ENCODE data around the gene CCDC148. TPM values are rescaled to one million over a fixed set of nuclear protein-coding genes. Genes with fewer than 3 reads are reported as not detected.
"Not testable (repeated sequence)": the region's sequence is repeated elsewhere in the genome, so short reads cannot be mapped to it uniquely, and the experiment has no call there.

The CCDC148 gene
- total RNA-seq, 1 donor: 0.72 TPM

DNA sequence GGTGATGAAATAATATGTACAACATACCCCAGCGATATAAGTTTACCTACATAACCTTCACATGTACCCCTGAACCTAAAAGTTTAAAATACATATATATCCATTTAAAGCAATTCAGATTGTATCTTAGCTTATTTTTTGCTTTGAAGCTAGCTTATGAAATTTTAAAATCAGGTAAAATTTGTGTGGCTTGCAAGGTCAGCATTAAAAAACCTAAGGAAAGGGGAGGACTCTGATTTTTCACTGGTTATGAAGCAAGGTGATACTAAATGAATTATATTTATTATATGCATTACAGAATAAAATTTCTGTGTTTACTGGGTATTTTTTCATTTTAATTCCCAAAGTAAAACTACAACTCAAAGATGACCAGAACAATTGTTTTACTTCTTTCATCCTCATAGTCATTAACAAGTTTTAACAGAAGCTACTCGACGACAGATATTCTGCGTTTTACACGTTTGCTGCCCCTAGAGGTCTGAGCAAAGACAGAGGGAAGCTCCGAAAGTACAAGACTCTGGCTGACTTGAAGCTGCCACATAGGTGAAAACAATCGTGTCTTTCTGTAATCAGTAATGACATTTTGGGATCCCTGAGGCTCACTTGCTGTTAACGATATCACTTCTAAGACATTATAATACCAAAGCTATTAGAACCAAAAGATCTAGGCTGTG lies 17.3 kb upstream of the CCDC148 start:
- H3K4me3 ChIP-seq (ENCODE audit: low read depth, low read length): no peak overlapping the region
- no peak for DNase-seq (ENCODE audit: low read depth)
- TF ChIP-seq, protein P1, sequence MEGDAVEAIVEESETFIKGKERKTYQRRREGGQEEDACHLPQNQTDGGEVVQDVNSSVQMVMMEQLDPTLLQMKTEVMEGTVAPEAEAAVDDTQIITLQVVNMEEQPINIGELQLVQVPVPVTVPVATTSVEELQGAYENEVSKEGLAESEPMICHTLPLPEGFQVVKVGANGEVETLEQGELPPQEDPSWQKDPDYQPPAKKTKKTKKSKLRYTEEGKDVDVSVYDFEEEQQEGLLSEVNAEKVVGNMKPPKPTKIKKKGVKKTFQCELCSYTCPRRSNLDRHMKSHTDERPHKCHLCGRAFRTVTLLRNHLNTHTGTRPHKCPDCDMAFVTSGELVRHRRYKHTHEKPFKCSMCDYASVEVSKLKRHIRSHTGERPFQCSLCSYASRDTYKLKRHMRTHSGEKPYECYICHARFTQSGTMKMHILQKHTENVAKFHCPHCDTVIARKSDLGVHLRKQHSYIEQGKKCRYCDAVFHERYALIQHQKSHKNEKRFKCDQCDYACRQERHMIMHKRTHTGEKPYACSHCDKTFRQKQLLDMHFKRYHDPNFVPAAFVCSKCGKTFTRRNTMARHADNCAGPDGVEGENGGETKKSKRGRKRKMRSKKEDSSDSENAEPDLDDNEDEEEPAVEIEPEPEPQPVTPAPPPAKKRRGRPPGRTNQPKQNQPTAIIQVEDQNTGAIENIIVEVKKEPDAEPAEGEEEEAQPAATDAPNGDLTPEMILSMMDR (IDR thresholded peaks at IDR 0.05; ENCODE audit: insufficient read depth, low read length): no peak

DNA sequence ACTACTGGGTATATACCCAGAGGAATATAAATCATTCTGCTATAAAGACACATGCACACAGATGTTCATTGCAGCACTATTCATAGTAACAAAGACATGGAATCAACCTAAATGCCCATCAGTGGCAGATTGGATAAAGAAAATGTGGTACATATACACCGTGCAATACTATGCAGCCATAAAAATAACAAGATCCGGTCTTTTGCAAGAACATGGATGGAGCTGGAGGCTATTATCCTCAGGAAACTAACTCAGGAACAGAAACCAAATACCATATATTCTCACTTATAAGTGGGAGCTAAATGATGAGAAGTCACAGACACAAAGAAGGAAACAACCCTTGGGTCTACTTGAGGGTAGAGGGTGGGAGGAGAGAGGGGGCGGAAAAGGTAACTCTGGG lies 16.7 kb upstream of the CCDC148 start:
- H3K4me3 ChIP-seq (ENCODE audit: low read depth, low read length); DNase-seq (ENCODE audit: low read depth): not testable (repeated sequence)

DNA sequence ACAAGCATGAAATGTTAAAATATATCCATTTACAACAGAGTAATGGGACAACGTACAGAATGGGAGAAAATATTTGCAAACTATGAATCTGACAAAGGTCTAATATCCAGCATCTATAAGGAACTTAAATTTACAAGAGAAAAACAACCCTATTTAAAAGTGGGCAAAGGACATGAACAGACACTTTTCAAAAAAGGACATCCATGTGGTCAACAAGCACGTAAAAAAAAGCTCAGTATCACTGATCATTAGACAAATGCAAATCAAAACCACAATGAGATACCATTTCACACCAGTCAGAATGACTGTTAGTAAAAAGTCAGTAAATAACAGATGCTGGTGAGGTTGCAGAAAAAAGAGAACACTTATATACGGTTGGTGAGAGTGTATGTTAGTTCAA lies 16.3 kb upstream of the CCDC148 start:
- not testable (repeated sequence) for H3K4me3 ChIP-seq (ENCODE audit: low read depth, low read length); DNase-seq (ENCODE audit: low read depth)

DNA sequence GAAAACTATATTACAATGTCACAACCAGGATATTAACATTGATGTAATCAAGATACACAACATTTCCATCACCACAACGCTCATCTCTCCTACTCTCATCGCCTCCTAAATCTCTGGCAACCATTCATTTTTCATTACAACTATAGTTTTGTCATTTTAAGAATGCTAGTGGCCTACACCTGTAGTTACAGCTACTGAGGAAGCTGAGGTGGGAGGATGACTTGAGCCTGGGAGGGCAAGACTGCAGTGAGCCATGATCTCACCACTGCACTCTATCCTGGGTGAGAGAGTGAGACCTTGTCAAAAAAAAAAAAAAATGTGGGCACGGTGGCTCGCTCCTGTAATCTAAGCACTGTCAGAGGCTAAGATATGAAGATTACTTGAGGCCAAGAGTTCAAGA lies 10.7 kb upstream of the CCDC148 start:
- DNase-seq (ENCODE audit: low read depth): no peak
- H3K4me3 ChIP-seq (ENCODE audit: low read depth, low read length): no peak overlapping the region
- TF ChIP-seq, protein P1 (IDR thresholded peaks at IDR 0.05; ENCODE audit: insufficient read depth, low read length): no peak

DNA sequence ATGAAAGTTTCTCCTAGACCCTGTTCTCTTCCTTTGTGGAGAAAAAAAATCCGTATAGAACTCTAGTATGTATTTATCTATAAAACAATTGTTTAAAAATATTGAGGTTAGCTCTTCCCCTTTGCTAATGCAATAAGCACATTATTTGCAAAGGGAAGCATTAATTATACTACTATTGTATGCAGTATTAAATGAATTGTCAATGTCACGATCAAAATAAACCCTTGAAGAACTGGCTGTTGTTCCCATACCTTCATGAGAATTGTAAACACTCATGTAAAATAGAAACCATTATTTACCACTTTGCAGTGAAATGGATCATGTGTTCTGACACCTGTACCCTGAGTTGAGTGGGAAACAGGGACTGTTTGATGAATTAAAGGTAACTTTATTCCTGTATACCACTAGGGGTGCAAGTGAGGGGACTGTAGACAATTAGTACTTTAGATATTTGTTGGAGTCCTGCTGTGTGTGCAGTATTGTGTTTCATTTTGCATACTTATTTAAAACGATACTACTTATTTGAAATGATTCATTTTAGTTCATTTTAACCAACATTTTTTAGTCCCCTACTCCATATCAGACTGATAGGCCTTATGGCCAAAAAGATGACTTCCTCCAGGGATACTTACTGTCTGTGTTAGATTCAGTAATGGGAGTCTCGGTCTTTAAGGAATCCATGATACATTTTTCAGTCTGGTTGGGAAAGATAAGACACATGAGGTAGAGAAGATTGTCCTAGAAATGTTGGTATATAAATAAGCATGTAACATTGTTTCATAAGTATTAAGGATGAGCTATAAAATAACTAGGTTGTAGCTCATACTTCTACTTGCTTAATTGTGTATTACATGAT lies 8.1 kb upstream of the CCDC148 start:
- TF ChIP-seq, protein P1 (IDR thresholded peaks at IDR 0.05; ENCODE audit: insufficient read depth, low read length): peak; percentile 57
- peak; percentile 43 for DNase-seq (ENCODE audit: low read depth)
- no peak overlapping the region for H3K4me3 ChIP-seq (ENCODE audit: low read depth, low read length)

DNA sequence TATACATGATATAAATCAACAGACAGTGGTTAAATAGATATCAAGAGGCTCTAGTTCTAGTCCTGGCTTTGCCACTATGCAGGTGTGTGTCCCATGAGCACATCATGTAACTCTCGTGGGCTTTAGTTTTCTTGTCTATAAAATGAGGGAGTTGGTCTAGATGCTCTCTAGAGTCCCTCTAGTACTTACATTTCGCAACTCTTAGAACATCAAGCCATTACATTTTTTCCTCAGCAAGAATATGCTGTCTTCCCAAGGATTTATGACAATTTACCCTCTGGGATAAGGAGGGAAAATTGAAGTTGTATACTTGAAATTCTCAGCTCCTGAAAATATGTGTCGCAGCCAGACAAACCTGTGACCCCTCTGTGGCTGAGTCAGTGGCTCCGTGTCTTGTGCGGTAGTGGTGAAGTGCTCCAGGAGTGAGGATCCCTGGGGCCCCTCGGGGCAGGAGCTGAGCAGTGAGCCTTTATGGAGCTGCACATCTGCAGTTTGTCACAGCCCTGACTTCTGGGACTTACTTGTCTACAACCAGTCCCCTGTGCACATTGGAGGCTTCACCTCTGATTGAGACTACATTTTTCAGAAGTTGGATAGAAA lies 7.0 kb upstream of the CCDC148 start:
- TF ChIP-seq, protein P1 (IDR thresholded peaks at IDR 0.05; ENCODE audit: insufficient read depth, low read length): no peak
- H3K4me3 ChIP-seq (ENCODE audit: low read depth, low read length): no peak overlapping the region
- DNase-seq (ENCODE audit: low read depth): no peak

DNA sequence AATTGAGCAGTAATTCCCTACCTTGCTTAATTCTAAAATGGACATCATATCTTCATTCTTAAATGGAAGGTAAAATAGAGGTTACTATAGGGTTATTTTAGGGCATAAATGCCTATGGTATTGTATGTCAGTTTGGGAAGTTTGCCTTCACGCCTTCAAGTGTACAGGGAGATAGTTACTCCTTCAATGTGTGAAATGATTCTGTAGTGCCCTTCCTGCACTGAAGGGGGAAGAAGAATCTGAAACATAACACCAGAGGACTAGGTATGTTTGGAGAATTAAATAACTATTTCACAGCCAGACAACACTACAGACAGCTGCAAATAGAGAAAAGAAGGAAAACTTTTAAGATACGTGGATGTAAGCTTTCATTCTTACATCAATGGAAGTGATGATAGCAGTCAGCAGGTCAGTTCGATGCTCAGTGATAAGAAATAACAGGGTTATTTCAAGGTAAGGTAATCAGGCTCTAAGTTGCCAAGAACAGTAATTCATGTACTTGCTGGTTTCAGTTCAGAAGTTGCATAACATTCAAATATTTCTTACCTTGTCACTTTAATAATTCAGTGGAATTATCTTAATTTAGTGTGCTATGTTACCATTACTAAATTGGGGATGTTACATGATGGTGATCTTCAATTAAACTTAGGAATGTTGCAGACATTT lies 4.2 kb upstream of the CCDC148 start:
- H3K4me3 ChIP-seq (ENCODE audit: low read depth, low read length): no peak overlapping the region
- peak; percentile 39 for DNase-seq (ENCODE audit: low read depth)
- TF ChIP-seq, protein P1 (IDR thresholded peaks at IDR 0.05; ENCODE audit: insufficient read depth, low read length): peak; percentile 45

Data from fibroblast of the aortic adventitia (primary cell).